Measurements from ENCODE around the gene MYO1F.

- no peak for TF ChIP-seq CTCF (IDR thresholded peaks at IDR 0.05)
- no peak for TF ChIP-seq POLR2A (IDR thresholded peaks at IDR 0.05)
Observed at GRCh38 chr19:8478598-8478997, 98.6 kb downstream of the MYO1F start.
